Karpas-422 (cell line): Measurements from ENCODE around the gene SSTR5. TPM values are rescaled to one million over a fixed set of nuclear protein-coding genes. Genes with fewer than 3 reads are reported as not detected.
"Not testable (repeated sequence)": the region's sequence is repeated elsewhere in the genome, so short reads cannot be mapped to it uniquely, and the experiment has no call there.

ENCODE experiments used
- DNase-seq: peaks from one replicate; pipeline ENCODE4 v3.0.0-alpha.2; 2015
- H2AFZ ChIP-seq: fragments of 200-600 bp; sonication (generic); 2 replicates; pipeline ENCODE4 v1.6.1; 2014; ENCODE audit warnings: antibody characterized with exemption, low read length, mixed read lengths
- H3K27ac ChIP-seq: fragments of 200-600 bp; sonication (generic); 2 replicates; pipeline ENCODE4 v1.5.1; 2014; ENCODE audit warnings: mild to moderate bottlenecking, low read length, moderate library complexity
- H3K27me3 ChIP-seq: fragments of 200-600 bp; sonication (generic); 2 replicates; pipeline ENCODE4 v1.6.1; 2014; ENCODE audit warnings: low read length, mixed read lengths
- H3K36me3 ChIP-seq: fragments of 200-600 bp; sonication (generic); 2 replicates; pipeline ENCODE4 v1.6.1; 2014; ENCODE audit warnings: low read length, mixed read lengths; ENCODE audit not compliant: insufficient read depth
- H3K4me1 ChIP-seq: fragments of 200-600 bp; sonication (generic); 2 replicates; pipeline ENCODE4 v1.6.1; 2014; ENCODE audit warnings: mild to moderate bottlenecking, low read length, mixed read lengths
- H3K4me2 ChIP-seq: fragments of 200-600 bp; sonication (generic); 2 replicates; pipeline ENCODE4 v1.6.1; 2014; ENCODE audit warnings: low read length, low read depth, mild to moderate bottlenecking; ENCODE audit not compliant: poor library complexity, severe bottlenecking
- H3K4me3 ChIP-seq: fragments of 200-600 bp; sonication (generic); 2 replicates; pipeline ENCODE4 v1.5.1; 2014; ENCODE audit warnings: mild to moderate bottlenecking, antibody characterized with exemption, low read length, mixed read lengths
- H3K79me2 ChIP-seq: fragments of 200-600 bp; sonication (generic); 2 replicates; pipeline ENCODE4 v1.6.1; 2014; ENCODE audit warnings: mild to moderate bottlenecking, low read length, mixed read lengths
- H3K9ac ChIP-seq: fragments of 200-600 bp; sonication (generic); 2 replicates; pipeline ENCODE4 v1.6.0; 2014; ENCODE audit warnings: low read length
- H3K9me2 ChIP-seq: fragments of 200-600 bp; sonication (generic), shearing (Covaris generic); replicated peaks from 2 replicates; pipeline ENCODE4 v1.6.0; 2014; ENCODE audit warnings: mild to moderate bottlenecking, low read length, moderate library complexity; ENCODE audit not compliant: insufficient read depth
- H3K9me3 ChIP-seq: fragments of 300-700, 200-600 bp; sonication (generic); 2 replicates; pipeline ENCODE4 v1.6.1; 2014; ENCODE audit warnings: low read length, mixed read lengths
- H4K20me1 ChIP-seq: fragments of 200-600 bp; sonication (generic); 2 replicates; pipeline ENCODE4 v1.6.1; 2014; ENCODE audit warnings: mild to moderate bottlenecking, antibody characterized with exemption, low read length, low read depth; ENCODE audit not compliant: insufficient read depth
- total RNA-seq: library from RNA; depleted of rRNA; stranded (reverse); fragments of >200 nt; shearing (Covaris generic); gene quantifications from 2 replicates; pipeline ENCODE4 v1.2.3, GENCODE V29; 2014; ENCODE audit warnings: low replicate concordance

The SSTR5 gene
- total RNA-seq, 1 experiment from 2014 or later: not detected

GRCh38 chr16:1082952-1083675, 10.6 kb downstream of the SSTR5 start:
- H3K4me2 ChIP-seq: no peak overlapping the region

GRCh38 chr16:1084971-1085370, 12.4 kb downstream of the SSTR5 start:
- no peak overlapping the region for H3K9ac ChIP-seq
- no peaks in the 10 kb centered on the region for H3K79me2 ChIP-seq
- DNase-seq: no peak
- no peak overlapping the region for H3K4me3 ChIP-seq
- no peaks in the 10 kb centered on the region for H3K27me3 ChIP-seq
- H3K9me2 ChIP-seq: no peaks in the 10 kb centered on the region
- H3K36me3 ChIP-seq: no peaks in the 10 kb centered on the region
- 0 out of 2 replicates have a peak, but pooled peaks cover 3% of the 10 kb centered on the region for H4K20me1 ChIP-seq
- no peak overlapping the region for H3K4me2 ChIP-seq
- no peak overlapping the region for H2AFZ ChIP-seq
- H3K27ac ChIP-seq: no peak overlapping the region
- H3K4me1 ChIP-seq: no peaks in the 10 kb centered on the region
- H3K9me3 ChIP-seq: no peaks in the 10 kb centered on the region

More at GRCh38 chr16:1082952-1083675, 10.6 kb downstream of the SSTR5 start:
- Histone ChIP-seq H3K9me2 (no peaks in the 10 kb centered on the region), H3K9me3 (no peaks in the 10 kb centered on the region), H2AFZ (no peak overlapping the region), H3K4me1 (no peaks in the 10 kb centered on the region), H3K27me3 (no peaks in the 10 kb centered on the region), H4K20me1 (0 out of 2 replicates have a peak, but pooled peaks cover 3% of the 10 kb centered on the region), H3K9ac (no peak overlapping the region), H3K79me2 (no peaks in the 10 kb centered on the region), H3K27ac (no peak overlapping the region), H3K36me3 (no peaks in the 10 kb centered on the region), H3K4me3 (no peak overlapping the region)
- DNase-seq: no peak

- H3K9ac ChIP-seq: not testable (repeated sequence)
Measured at GRCh38 chr16:1086443-1086842, 13.9 kb downstream of the SSTR5 start.

GRCh38 chr16:1088295-1089170, 16.0 kb downstream of the SSTR5 start:
- Histone ChIP-seq H3K9ac (no peak overlapping the region), H4K20me1 (0 out of 2 replicates have a peak, but pooled peaks cover 3% of the 10 kb centered on the region), H2AFZ (no peak overlapping the region), H3K27ac (no peak overlapping the region), H3K27me3 (no peaks in the 10 kb centered on the region), H3K4me3 (no peak overlapping the region), H3K4me2 (no peak overlapping the region), H3K79me2 (no peaks in the 10 kb centered on the region), H3K9me3 (no peaks in the 10 kb centered on the region), H3K36me3 (no peaks in the 10 kb centered on the region), H3K4me1 (no peaks in the 10 kb centered on the region), H3K9me2 (no peaks in the 10 kb centered on the region)
- no peak for DNase-seq

More at GRCh38 chr16:1086443-1086842, 13.9 kb downstream of the SSTR5 start:
- H3K27me3 ChIP-seq, H2AFZ ChIP-seq, H3K4me3 ChIP-seq, H3K79me2 ChIP-seq, H3K4me1 ChIP-seq, H3K36me3 ChIP-seq, H3K9me2 ChIP-seq, DNase-seq, H4K20me1 ChIP-seq, H3K27ac ChIP-seq, H3K4me2 ChIP-seq, H3K9me3 ChIP-seq: not testable (repeated sequence)

- DNase-seq: no peak
- H3K4me1 ChIP-seq: no peaks in the 10 kb centered on the region
- H3K9ac ChIP-seq: no peak overlapping the region
- H3K36me3 ChIP-seq: no peaks in the 10 kb centered on the region
- H3K27me3 ChIP-seq: no peaks in the 10 kb centered on the region
- H3K9me2 ChIP-seq: no peaks in the 10 kb centered on the region
- no peaks in the 10 kb centered on the region for H3K9me3 ChIP-seq
- H3K4me3 ChIP-seq: no peak overlapping the region
- H4K20me1 ChIP-seq: 0 out of 2 replicates have a peak, but pooled peaks cover 6% of the 10 kb centered on the region
- no peak overlapping the region for H2AFZ ChIP-seq
- H3K79me2 ChIP-seq: no peaks in the 10 kb centered on the region
- H3K27ac ChIP-seq: no peak overlapping the region
- no peak overlapping the region for H3K4me2 ChIP-seq
Measured at GRCh38 chr16:1089439-1089821, 16.9 kb downstream of the SSTR5 start.

- Histone ChIP-seq H3K27me3 (no peaks in the 10 kb centered on the region), H2AFZ (no peak overlapping the region), H3K9ac (no peak overlapping the region), H3K79me2 (no peaks in the 10 kb centered on the region), H3K4me2 (no peak overlapping the region), H3K4me1 (no peaks in the 10 kb centered on the region), H3K4me3 (no peak overlapping the region), H3K36me3 (no peaks in the 10 kb centered on the region), H4K20me1 (0 out of 2 replicates have a peak, but pooled peaks cover 3% of the 10 kb centered on the region), H3K9me3 (no peaks in the 10 kb centered on the region), H3K27ac (no peak overlapping the region), H3K9me2 (no peaks in the 10 kb centered on the region)
- no peak for DNase-seq
Measured at GRCh38 chr16:1089822-1090619, 17.5 kb downstream of the SSTR5 start.

GRCh38 chr16:1090620-1091587, 18.4 kb downstream of the SSTR5 start:
- H3K9me2 ChIP-seq: no peaks in the 10 kb centered on the region
- H3K4me3 ChIP-seq: no peak overlapping the region
- no peaks in the 10 kb centered on the region for H3K79me2 ChIP-seq
- no peak overlapping the region for H3K27ac ChIP-seq
- peaks cover 8% of the 10 kb centered on the region; the same call in 1 of the 2 replicates for H4K20me1 ChIP-seq
- no peaks in the 10 kb centered on the region for H3K4me1 ChIP-seq
- H3K27me3 ChIP-seq: no peaks in the 10 kb centered on the region
- no peak overlapping the region for H3K4me2 ChIP-seq
- no peak for DNase-seq
- no peaks in the 10 kb centered on the region for H3K9me3 ChIP-seq
- H3K36me3 ChIP-seq: no peaks in the 10 kb centered on the region
- no peak overlapping the region for H3K9ac ChIP-seq
- H2AFZ ChIP-seq: no peak overlapping the region
